GM19372 (cell line): Measurements from ENCODE around the gene LHX4.

Experiments
- ATAC-seq: cut with Tn5 transposase; IDR thresholded peaks from one replicate; pipeline ENCODE4 v1.9.1; 2021; ENCODE audit warnings: mild to moderate bottlenecking, low read depth, moderate library complexity; ENCODE audit not compliant: unreplicated experiment

LHX4 gene

GRCh38 chr1:180224902-180225301 lies 5.2 kb upstream of the LHX4 start:
- ATAC-seq, result no peak

GRCh38 chr1:180225403-180225802 lies 4.7 kb upstream of the LHX4 start:
- no peak for ATAC-seq

- ATAC-seq, result no peak
Observed at GRCh38 chr1:180227861-180228647, 2.0 kb upstream of the LHX4 start.

- no peak for ATAC-seq
Observed at GRCh38 chr1:180228648-180229482, 1.2 kb upstream of the LHX4 start.

- no peak for ATAC-seq
Observed at GRCh38 chr1:180230416-180230790, 339 bp downstream of the LHX4 start.

- no peak for ATAC-seq
Observed at GRCh38 chr1:180230791-180231505, 884 bp downstream of the LHX4 start.

- no peak for ATAC-seq
Observed at GRCh38 chr1:180231506-180231921, 1.4 kb downstream of the LHX4 start.

GRCh38 chr1:180231936-180232335 lies 1.9 kb downstream of the LHX4 start:
- ATAC-seq, result no peak

- no peak for ATAC-seq
Observed at GRCh38 chr1:180232521-180233043, 2.5 kb downstream of the LHX4 start.

- ATAC-seq, result no peak
Observed at GRCh38 chr1:180233191-180234011, 3.3 kb downstream of the LHX4 start.

GRCh38 chr1:180234369-180235076 lies 4.5 kb downstream of the LHX4 start:
- ATAC-seq, result no peak

GRCh38 chr1:180235077-180235501 lies 5.0 kb downstream of the LHX4 start:
- ATAC-seq, result no peak

- ATAC-seq, result no peak
Observed at GRCh38 chr1:180235502-180236239, 5.6 kb downstream of the LHX4 start.

- no peak for ATAC-seq
Observed at GRCh38 chr1:180236698-180237509, 6.8 kb downstream of the LHX4 start.

- ATAC-seq, result no peak
Observed at GRCh38 chr1:180237869-180238476, 7.9 kb downstream of the LHX4 start.

- ATAC-seq, result no peak
Observed at GRCh38 chr1:180238675-180239074, 8.6 kb downstream of the LHX4 start.
